ENCODE data around the gene ADAP1. TPM values are rescaled to one million over a fixed set of nuclear protein-coding genes. Genes with fewer than 3 reads are reported as not detected.

The ADAP1 gene
- total RNA-seq, 1 experiment from 2014 or later: 6.2 TPM

GRCh38 chr7:995571-995970 lies 41.1 kb upstream of the ADAP1 start:
- no peak overlapping the region for H3K23ac ChIP-seq (ENCODE audit: insufficient read length, low read depth, low read length)
- no peak overlapping the region for H2BK15ac ChIP-seq (ENCODE audit: low read depth, low read length)

More at GRCh38 chr7:995571-995970, 41.1 kb upstream of the ADAP1 start:
- no peak overlapping the region for H4K8ac ChIP-seq (replicated peaks; ENCODE audit: insufficient read length, low read depth, low read length)
- H3T11ph ChIP-seq (ENCODE audit: low read length): no peak overlapping the region
- no peaks in the 10 kb centered on the region for H4K20me1 ChIP-seq (ENCODE audit: control insufficient read depth, insufficient read depth, insufficient read length)
- DNase-seq: no peak
- no peak overlapping the region for H4K5ac ChIP-seq (ENCODE audit: insufficient read length, low read depth, low read length)
- H3K14ac ChIP-seq (ENCODE audit: insufficient read depth, low read length): no peak overlapping the region
- Mint-ChIP-seq H3K9me3 (no peaks in the 10 kb centered on the region), H3K27ac (peak overlapping the region in 1 of 3 experiments; percentile 81; a peak in 1 of 7 replicates), H3K4me3 (no peak overlapping the region), H3K36me3 (ENCODE audit: insufficient read depth in 1 of 3, low read depth in 3 of 3) (peaks cover 0 to 9% (median 8%) of the 10 kb centered on the region in 3 experiments; a peak in 3 of 7 replicates), H3K27me3 (ENCODE audit: low read depth) (no peaks in the 10 kb centered on the region; the same call in 1 of the 2 replicates), H3K4me1 (peaks cover 0 to 13% of the 10 kb centered on the region in 2 experiments; a peak in 3 of 4 replicates)
- H2BK5ac ChIP-seq (ENCODE audit: insufficient read length, low read length): no peak overlapping the region
- TF ChIP-seq CTCF (conservative IDR thresholded peaks at IDR 0.05): no peak
- no peak overlapping the region for H3K18ac ChIP-seq (ENCODE audit: insufficient read length, low read depth, low read length)
- H3K79me2 ChIP-seq (ENCODE audit: insufficient read depth, low read length): no peaks in the 10 kb centered on the region
- no peak overlapping the region for H2AK5ac ChIP-seq (ENCODE audit: insufficient read length, low read length)
- no peak overlapping the region for H2BK12ac ChIP-seq (ENCODE audit: insufficient read length, low read depth, low read length)
- H3K4me1 ChIP-seq (ENCODE audit: insufficient read depth, low read length): no peaks in the 10 kb centered on the region
- no peak overlapping the region for H3K4ac ChIP-seq (ENCODE audit: low read depth, low read length)
- H3K27me3 ChIP-seq (ENCODE audit: insufficient read depth, low read length): no peaks in the 10 kb centered on the region
- H3K79me1 ChIP-seq (ENCODE audit: insufficient read depth, low read depth, low read length, poor library complexity, severe bottlenecking): no peaks in the 10 kb centered on the region
- H2BK120ac ChIP-seq (ENCODE audit: low read depth, low read length, poor library complexity, severe bottlenecking): no peak overlapping the region
- no CpG with 5 or more reads among the region's 14 CpGs for WGBS (ENCODE audit: extremely low coverage, insufficient read length, low lambda C conversion rate)
- no peak overlapping the region for H3K27ac ChIP-seq (ENCODE audit: insufficient read length, low read depth, low read length)
- H3K9me3 ChIP-seq (ENCODE audit: control insufficient read depth, low read depth, low read length): no peaks in the 10 kb centered on the region
- H2BK20ac ChIP-seq (ENCODE audit: low read depth, low read length, poor library complexity, severe bottlenecking): no peak overlapping the region
- H3K4me2 ChIP-seq (ENCODE audit: insufficient read depth, insufficient read length, low read length): no peak overlapping the region
- no peak overlapping the region for H4K91ac ChIP-seq (ENCODE audit: insufficient read length, low read depth, low read length)
- no peak overlapping the region for H2AFZ ChIP-seq (ENCODE audit: low read length)
- no peaks in the 10 kb centered on the region for H3K23me2 ChIP-seq (ENCODE audit: insufficient read length, low read depth, low read length, poor library complexity, severe bottlenecking)
- no peak overlapping the region for H3K9ac ChIP-seq (ENCODE audit: extremely low read depth, insufficient read length, low read length)
- H3K56ac ChIP-seq (ENCODE audit: insufficient read length, low read depth, low read length): no peak overlapping the region

All from H9 (cell line).